ENCODE measurements around the gene ZSWIM6. TPM values are rescaled to one million over a fixed set of nuclear protein-coding genes. Genes with fewer than 3 reads are reported as not detected.
A peak's percentile ranks its signal among the peaks of the same experiment; 100 is the strongest.

The ZSWIM6 gene
- total and polyA plus RNA-seq, 2 experiments from 2014 or later = 3.9 to 6.0 TPM

GRCh38 chr5:61304590-61305381 is 27.3 kb upstream of the ZSWIM6 start:
- Histone ChIP-seq H3K4me1 (ENCODE audit: insufficient read depth) (peaks cover 11% of the 10 kb centered on the region), H4K20me1 (replicated peaks; ENCODE audit: insufficient read depth) (no peaks in the 10 kb centered on the region), H3K9me2 (ENCODE audit: insufficient read depth) (no peaks in the 10 kb centered on the region; the same call in 1 of the 2 replicates), H3K36me3 (ENCODE audit: insufficient read depth) (no peaks in the 10 kb centered on the region), H3K4me2 (no peak overlapping the region), H3K4me3 (no peak overlapping the region), H3K27me3 (ENCODE audit: insufficient read depth) (peaks cover 11% of the 10 kb centered on the region), H2AFZ (no peak overlapping the region), H3F3A (replicated peaks; ENCODE audit: low read depth) (no peaks in the 10 kb centered on the region), H3K79me2 (replicated peaks; ENCODE audit: insufficient read depth) (no peaks in the 10 kb centered on the region), H3K27ac (ENCODE audit: low read depth) (no peak overlapping the region)
- H3K4me1 Mint-ChIP-seq = peaks cover 30% of the 10 kb centered on the region
- H3K9me3 Mint-ChIP-seq = no peaks in the 10 kb centered on the region
- no peak overlapping the region; the same call in 1 of the 2 replicates for H3K27ac Mint-ChIP-seq
- peaks cover 6% of the 10 kb centered on the region for H3K27me3 Mint-ChIP-seq (ENCODE audit: insufficient read depth, low read depth, poor library complexity)
- TF ChIP-seq CTCF (conservative IDR thresholded peaks at IDR 0.05; ENCODE audit: low read depth in 2 of 2) (no peak), JUNB (IDR thresholded peaks at IDR 0.05; ENCODE audit: unreplicated experiment) (no peak), CREB1 (CRISPR knock-in tag; IDR thresholded peaks at IDR 0.05; ENCODE audit: low read depth) (no peak), ETS1 (IDR thresholded peaks at IDR 0.05) (no peak), POLR2AphosphoS5 (IDR thresholded peaks at IDR 0.05; ENCODE audit: low read depth) (no peak), ZNF114 (CRISPR knock-in tag; IDR thresholded peaks at IDR 0.05) (no peak), EZH2 (IDR thresholded peaks at IDR 0.05; ENCODE audit: low read depth, unreplicated experiment) (no peak), STAT1 (IDR thresholded peaks at IDR 0.05; ENCODE audit: unreplicated experiment) (no peak), EZH2phosphoT487 (IDR thresholded peaks at IDR 0.05; ENCODE audit: unreplicated experiment) (no peak), ZNF462 (CRISPR knock-in tag; IDR thresholded peaks at IDR 0.05) (no peak), NANOG (IDR thresholded peaks at IDR 0.05; ENCODE audit: borderline replicate concordance) (no peak), ZNF331 (CRISPR knock-in tag; IDR thresholded peaks at IDR 0.05; ENCODE audit: low read depth) (no peak)
- TF ChIP-seq, protein P1, sequence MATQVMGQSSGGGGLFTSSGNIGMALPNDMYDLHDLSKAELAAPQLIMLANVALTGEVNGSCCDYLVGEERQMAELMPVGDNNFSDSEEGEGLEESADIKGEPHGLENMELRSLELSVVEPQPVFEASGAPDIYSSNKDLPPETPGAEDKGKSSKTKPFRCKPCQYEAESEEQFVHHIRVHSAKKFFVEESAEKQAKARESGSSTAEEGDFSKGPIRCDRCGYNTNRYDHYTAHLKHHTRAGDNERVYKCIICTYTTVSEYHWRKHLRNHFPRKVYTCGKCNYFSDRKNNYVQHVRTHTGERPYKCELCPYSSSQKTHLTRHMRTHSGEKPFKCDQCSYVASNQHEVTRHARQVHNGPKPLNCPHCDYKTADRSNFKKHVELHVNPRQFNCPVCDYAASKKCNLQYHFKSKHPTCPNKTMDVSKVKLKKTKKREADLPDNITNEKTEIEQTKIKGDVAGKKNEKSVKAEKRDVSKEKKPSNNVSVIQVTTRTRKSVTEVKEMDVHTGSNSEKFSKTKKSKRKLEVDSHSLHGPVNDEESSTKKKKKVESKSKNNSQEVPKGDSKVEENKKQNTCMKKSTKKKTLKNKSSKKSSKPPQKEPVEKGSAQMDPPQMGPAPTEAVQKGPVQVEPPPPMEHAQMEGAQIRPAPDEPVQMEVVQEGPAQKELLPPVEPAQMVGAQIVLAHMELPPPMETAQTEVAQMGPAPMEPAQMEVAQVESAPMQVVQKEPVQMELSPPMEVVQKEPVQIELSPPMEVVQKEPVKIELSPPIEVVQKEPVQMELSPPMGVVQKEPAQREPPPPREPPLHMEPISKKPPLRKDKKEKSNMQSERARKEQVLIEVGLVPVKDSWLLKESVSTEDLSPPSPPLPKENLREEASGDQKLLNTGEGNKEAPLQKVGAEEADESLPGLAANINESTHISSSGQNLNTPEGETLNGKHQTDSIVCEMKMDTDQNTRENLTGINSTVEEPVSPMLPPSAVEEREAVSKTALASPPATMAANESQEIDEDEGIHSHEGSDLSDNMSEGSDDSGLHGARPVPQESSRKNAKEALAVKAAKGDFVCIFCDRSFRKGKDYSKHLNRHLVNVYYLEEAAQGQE (IDR thresholded peaks at IDR 0.05; ENCODE audit: unreplicated experiment) = no peak
- DNase-seq (ENCODE audit: low spot score) (peak; percentile 23), ATAC-seq (peak; percentile 32; the same call in 2 of the 3 replicates)
- no peaks in the 10 kb centered on the region for H3K36me3 Mint-ChIP-seq (ENCODE audit: low read depth)
- H3K4me3 Mint-ChIP-seq = no peak overlapping the region

Data from GM23338 (cell line).